GM18868 (cell line): ENCODE measurements around the gene TPST1.
"Not testable (repeated sequence)": the region's sequence is repeated elsewhere in the genome, so short reads cannot be mapped to it uniquely, and the experiment has no call there.

ENCODE experiments used
- ATAC-seq: cut with Tn5 transposase; IDR thresholded peaks from one replicate; pipeline ENCODE4 v1.9.1; 2021; ENCODE audit warnings: mild to moderate bottlenecking, moderate library complexity; ENCODE audit not compliant: unreplicated experiment

Gene TPST1

GRCh38 chr7:66324985-66325384 is 119.9 kb downstream of the TPST1 start:
- not testable (repeated sequence) for ATAC-seq

DNA sequence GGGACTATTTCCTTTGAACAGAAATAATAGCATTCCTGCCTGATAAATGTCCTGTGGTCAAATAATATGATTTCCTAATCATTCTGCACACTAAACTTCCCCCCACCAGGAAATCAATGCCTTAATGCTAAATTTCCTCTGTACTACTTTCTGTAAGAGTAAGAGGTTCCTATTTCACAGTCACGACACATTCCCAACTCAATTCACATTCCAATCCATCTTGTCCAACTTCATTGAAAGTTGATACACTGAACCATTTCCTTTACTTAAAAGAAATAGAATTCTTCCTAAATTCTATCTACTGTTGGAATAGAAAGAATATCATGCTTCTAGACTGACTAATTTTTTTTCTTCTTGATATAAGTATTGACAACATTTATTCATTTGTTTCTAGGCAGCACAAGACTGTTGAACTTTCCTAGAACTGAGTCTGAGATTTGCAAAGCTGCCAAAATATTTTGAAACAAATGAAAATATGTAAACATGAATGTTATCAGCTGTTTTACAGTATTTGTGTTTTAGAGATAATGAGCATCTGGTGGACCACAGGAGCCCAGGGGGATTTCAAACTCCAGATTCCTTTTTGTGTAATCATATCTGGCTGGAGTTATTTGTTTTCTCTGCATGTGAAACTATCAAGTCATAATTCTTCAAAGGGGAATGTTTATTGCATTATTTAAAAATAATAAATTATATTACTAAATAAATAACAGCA is 121.5 kb downstream of the TPST1 start:
- ATAC-seq = no peak

GRCh38 chr7:66330961-66331360 is 125.8 kb downstream of the TPST1 start:
- ATAC-seq = no peak

DNA sequence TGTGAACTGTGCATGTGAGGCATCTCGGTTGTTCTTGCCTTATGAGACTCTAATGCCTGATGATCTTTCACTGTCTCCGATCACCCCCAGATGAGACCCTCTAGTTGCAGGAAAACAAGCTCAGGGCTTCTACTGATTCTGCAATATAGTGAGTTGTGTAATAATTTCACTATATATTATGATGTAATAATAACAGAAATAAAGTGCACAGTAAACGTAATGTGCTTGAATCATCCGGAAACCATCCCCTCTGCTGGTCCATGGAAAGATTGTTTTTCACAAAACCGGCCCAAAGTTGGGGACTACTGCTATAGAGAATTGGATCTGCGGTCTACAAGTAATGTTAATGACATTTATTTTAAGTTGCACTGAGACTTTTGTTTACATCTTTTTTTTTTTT is 126.7 kb downstream of the TPST1 start:
- ATAC-seq = no peak

- ATAC-seq = no peak
Measured at GRCh38 chr7:66333443-66333842, 128.3 kb downstream of the TPST1 start.

DNA sequence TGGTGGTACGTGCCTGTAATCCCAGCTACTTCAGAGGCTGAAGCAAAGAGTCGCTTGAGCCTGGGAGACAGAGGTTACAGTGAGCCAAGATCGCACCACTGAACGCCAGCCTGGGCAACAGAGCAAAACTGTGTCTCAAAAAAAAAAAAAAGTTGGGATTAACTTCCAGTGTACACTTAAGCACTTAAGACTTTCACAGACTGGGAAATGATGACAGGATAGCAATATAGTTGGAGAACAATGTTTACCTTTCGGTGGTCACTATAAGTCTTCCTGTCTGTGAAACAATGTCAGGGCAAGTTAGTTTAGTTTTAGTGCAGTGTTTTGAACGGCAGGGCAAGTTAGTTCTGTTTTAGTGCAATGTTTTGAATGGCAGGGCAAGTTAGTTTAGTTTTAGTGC is 130.2 kb downstream of the TPST1 start:
- ATAC-seq = no peak

- ATAC-seq = no peak
Measured at GRCh38 chr7:66336760-66337159, 131.6 kb downstream of the TPST1 start.

DNA sequence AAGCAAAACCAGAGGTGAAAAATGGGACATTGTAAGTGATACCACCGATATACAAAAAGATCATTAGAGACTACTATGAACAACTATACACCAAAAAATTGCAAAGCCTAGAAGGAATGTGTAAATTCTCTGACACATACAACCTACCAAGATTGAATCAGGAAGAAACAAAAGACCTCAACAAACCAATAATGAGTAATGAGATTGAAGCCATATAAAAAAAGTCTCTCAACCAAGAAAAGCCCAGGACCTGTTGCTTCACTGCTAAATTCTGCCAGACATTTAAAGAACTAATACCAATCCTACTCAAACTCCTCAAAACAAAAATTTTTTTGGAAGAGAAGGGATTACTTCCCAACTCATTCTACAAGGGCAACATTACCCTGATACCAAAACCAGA is 134.0 kb downstream of the TPST1 start:
- ATAC-seq = no peak

DNA sequence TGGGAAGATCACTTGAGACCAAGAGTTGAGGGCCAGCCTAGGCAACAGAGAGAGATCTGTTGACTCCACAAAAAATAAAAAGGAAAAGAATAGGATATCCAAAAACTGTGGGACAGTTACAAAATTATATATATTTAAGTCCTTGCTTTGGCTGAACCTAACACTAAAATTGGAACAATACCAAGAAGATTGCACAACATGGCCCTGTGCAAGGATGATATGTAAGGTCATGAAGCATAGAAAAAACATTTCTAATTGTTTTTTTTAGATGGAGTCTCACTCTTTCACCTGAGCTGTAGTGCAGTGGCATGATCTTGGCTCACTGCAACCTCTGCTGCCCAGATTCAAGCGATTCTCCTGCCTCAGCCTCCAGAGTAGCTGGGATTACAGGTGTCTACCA is 139.0 kb downstream of the TPST1 start:
- ATAC-seq = no peak

- ATAC-seq = no peak
Measured at GRCh38 chr7:66348531-66348930, 143.4 kb downstream of the TPST1 start.

DNA sequence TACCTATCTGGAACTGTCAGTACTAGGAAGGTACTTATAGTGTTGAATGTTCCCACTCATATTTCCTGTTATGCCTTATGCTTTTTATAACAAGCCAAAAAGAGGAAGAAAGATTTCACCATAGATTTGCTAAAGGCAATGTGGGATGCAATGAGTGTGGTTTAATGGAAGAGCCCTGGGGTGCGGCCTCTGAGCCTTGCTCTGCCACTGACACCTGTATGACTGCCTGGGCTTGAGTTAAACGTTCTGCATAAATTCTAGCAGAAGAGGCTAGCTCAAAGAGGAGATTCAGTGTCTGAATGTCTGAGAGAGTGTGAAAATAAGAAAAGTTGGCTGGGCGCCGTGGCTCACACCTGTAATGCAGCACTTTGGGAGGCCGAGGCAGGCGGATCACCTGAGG is 143.8 kb downstream of the TPST1 start:
- ATAC-seq = no peak

- ATAC-seq = no peak
Measured at GRCh38 chr7:66352071-66352470, 146.9 kb downstream of the TPST1 start.

DNA sequence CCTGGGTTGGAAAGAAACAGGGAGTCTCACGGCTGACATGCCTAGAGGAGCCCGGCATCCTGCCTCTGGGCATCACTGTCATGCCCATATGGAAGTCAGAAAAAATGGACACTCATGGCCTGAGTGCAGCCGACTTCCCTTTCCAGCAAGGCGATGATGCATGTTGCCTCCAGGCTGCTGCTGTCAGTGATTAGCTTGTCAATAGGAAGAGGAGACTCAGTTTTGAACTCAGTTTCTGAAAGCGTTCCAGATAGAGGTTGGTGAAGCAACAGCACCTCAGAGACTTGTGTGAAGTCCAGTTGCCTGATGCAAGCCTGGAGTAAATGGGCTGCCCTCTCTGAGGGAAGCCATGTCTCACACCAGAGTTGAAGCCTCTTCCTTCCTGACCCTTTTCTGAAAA is 148.4 kb downstream of the TPST1 start:
- ATAC-seq = no peak

DNA sequence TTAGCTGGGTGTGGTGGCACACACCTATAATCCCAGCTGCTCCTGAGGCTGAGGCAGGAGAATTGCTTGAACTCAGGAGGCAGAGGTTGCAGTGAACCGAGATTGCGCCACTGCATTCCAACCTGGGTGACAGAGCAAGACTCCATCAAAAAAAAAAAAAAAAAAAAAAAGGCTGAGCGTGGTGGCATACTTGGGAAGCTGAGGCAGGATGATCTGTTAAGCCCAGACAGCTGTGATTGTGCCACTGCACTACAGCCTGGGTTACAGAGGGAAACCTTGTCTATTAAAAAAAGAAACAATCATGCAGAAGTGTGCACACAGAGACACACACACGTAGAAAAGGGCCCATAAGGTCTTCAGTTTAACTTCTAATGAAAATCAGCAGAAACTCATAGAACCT is 150.6 kb downstream of the TPST1 start:
- no peak for ATAC-seq

DNA sequence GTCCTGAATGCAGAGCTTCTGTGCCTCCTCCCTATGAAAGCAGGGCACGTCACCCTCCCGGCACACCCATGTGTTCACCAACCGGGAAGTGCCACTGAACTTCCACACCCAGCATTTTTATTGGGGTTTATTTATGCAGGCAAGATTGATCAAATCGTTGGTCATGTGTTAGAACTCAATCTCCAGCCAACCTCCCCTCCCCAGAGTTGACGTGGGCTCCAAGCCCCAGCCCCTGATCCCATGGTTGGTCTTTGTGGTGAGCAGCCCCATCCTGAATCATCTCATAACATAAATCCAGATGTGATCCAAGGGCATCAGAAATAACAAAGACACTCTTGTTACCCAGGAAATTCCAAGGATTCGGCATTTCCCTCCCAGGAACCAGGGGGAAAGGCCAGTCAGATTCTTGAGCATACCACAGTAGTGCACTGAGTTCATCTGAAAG is 151.2 kb downstream of the TPST1 start:
- no peak for ATAC-seq

- ATAC-seq = no peak
Measured at GRCh38 chr7:66357087-66357486, 152.0 kb downstream of the TPST1 start.

GRCh38 chr7:66359656-66360211 is 154.6 kb downstream of the TPST1 start:
- ATAC-seq = no peak

DNA sequence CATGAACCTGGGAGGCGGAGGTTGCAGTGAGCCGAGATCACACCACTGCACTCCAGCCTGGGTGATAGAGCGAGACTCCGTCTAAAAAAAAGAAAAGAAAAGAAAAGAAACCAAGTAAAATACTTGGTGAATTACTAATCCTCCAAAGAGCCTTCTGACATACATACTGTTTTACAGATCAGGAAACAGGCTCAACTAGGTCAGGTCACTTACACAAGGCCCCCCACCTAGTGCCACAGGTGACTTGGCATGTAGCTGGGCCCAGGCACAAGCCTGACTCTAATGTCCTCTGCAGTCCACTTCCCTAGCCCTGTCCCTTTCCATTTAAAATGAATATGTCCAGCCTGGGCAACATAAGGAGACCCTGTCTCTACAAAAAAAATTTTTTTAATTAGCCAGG is 157.0 kb downstream of the TPST1 start:
- ATAC-seq = no peak

- ATAC-seq = no peak
Measured at GRCh38 chr7:66363635-66364034, 158.5 kb downstream of the TPST1 start.

DNA sequence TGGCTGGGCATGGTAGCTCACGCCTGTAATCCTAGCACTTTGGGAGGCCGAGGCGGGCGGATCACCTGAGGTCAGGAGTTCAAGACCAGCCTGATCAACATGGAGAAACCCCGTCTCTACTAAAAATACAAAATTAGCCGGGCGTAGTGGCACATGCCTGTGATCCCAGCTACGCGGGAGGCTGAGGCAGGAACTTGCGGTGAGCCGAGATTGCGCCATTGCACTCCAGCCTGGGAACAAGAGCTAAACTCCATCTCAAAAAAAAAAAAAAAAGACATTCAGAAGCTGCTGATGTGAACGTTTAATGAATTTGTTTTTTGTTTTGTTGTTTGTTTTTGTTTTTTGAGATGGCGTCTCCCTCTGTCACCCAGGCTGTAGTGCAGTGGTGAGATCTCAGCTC is 159.9 kb downstream of the TPST1 start:
- not testable (repeated sequence) for ATAC-seq

GRCh38 chr7:66371096-66371824 is 166.1 kb downstream of the TPST1 start:
- no peak for ATAC-seq

DNA sequence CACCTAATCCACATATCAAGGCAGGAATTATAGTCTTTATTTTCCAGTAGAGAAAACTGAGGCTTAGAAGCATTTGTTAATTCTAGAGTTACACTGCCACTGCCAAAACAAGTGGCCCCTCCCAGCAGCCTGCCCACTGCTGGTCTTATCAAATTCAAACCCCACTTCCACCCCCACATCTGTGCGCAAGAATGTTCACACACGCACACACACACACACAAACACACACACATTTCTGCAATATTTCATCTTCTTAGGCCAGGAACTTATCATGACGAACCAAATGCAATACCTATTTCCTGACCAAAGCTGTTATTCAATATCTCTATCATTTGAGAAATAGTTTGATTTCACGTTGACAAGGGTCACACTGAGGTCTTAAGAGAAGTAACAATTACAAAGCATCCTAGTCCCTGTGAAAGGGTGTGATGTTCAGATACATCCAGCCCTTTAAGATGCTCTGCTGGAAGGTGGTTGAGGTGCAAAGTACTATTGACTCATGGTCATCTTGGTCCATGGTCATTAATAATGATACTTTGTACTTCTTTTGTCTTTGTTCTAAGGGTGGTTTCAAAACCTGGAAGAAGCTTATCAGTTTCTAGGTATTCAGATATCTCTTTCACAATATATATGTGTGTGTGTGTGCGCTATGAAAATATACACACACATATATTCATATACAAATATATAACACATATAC is 169.2 kb downstream of the TPST1 start:
- ATAC-seq = not testable (repeated sequence)
